CD4-positive, alpha-beta T cell (primary cell): ENCODE data around the gene SNRPE. TPM values are rescaled to one million over a fixed set of nuclear protein-coding genes. Genes with fewer than 3 reads are reported as not detected.

Source experiments
- ATAC-seq: fragments of 200-7000 bp; cut with Tn5 transposase; one replicate; pipeline ENCODE4 v1.10.0; 2022; ENCODE audit warnings: mild to moderate bottlenecking; ENCODE audit not compliant: poor library complexity
- CTCF ChIA-PET: fragments of 350-600 bp; sonication (Branson Sonifier 250); formaldehyde crosslinking; loops from one replicate; lab custom pipeline; 2021; ENCODE audit warnings: antibody characterized with exemption, inconsistent platforms; lab: Charles Lee
- POLR2A ChIA-PET: fragments of 350-600 bp; sonication (Branson Sonifier 250); formaldehyde crosslinking; loops from one replicate; lab custom pipeline; 2021; ENCODE audit warnings: antibody characterized with exemption, inconsistent platforms; lab: Charles Lee
- DNase-seq, 14 experiments: peaks; one replicate each; pipeline ENCODE4 v3.0.0-alpha.2; 2013 to 2020; ENCODE audit warnings: mixed read lengths in 2 of 14
- H3K27ac ChIP-seq, 2 donors: one replicate each; pipeline versions ENCODE4 v1.5.1 to v1.7.0; 2013; ENCODE audit warnings: low read length in 2 of 2, low read depth in 1 of 2, mild to moderate bottlenecking in 1 of 2
- H3K27me3 ChIP-seq, 2 experiments: 1 replicate in 1 of 2; 2 replicates in 1 of 2; pipeline versions ENCODE4 v1.6.1 to v1.7.0; 2013; ENCODE audit warnings: low read length in 2 of 2, control low read depth in 1 of 2, mild to moderate bottlenecking in 1 of 2, moderate library complexity in 1 of 2; ENCODE audit not compliant: insufficient read depth in 2 of 2, control insufficient read depth in 1 of 2
- H3K36me3 ChIP-seq: one replicate; pipeline ENCODE4 v1.6.1; 2013; ENCODE audit warnings: low read length, control low read depth; ENCODE audit not compliant: insufficient read depth
- H3K4me1 ChIP-seq: one replicate; pipeline ENCODE4 v1.6.1; 2013; ENCODE audit warnings: low read length, control low read depth; ENCODE audit not compliant: insufficient read depth
- H3K4me3 ChIP-seq: one replicate; pipeline ENCODE4 v1.5.1; 2013; ENCODE audit warnings: mild to moderate bottlenecking, low read length, moderate library complexity
- H3K9me3 ChIP-seq, 2 experiments: 1 replicate in 1 of 2; 2 replicates in 1 of 2; pipeline versions ENCODE4 v1.6.1 to v1.7.0; 2013; ENCODE audit warnings: low read length in 2 of 2, mild to moderate bottlenecking in 2 of 2, control low read depth in 1 of 2, moderate library complexity in 1 of 2; ENCODE audit not compliant: control insufficient read depth in 1 of 2, insufficient read depth in 1 of 2
- H3K27ac Mint-ChIP-seq: one replicate; pipeline ENCODE4 v1.8.0; 2020; ENCODE audit warnings: mixed read lengths
- H3K27me3 Mint-ChIP-seq: one replicate; pipeline ENCODE4 v1.8.0; 2021; ENCODE audit warnings: mixed read lengths
- H3K36me3 Mint-ChIP-seq: one replicate; pipeline ENCODE4 v1.8.0; 2021; ENCODE audit warnings: low read depth, mixed read lengths
- H3K4me1 Mint-ChIP-seq: one replicate; pipeline ENCODE4 v1.8.0; 2021; ENCODE audit warnings: low read depth, mixed read lengths
- H3K4me3 Mint-ChIP-seq: one replicate; pipeline ENCODE4 v1.8.0; 2020; ENCODE audit warnings: mild to moderate bottlenecking, mixed read lengths
- H3K9me3 Mint-ChIP-seq: one replicate; pipeline ENCODE4 v1.8.0; 2020; ENCODE audit warnings: mixed read lengths
- intact Hi-C, 2 experiments: fragments of 100-400 bp; cut with DNase I in 1 of 2; cut with micrococcal nuclease in 1 of 2; formaldehyde crosslinking; loops; one replicate each; pipeline versions ENCODE4 v1.15.1 to v1.9.0; 2023 to 2025; cut with DNase I, micrococcal nuclease
- total RNA-seq, 174 experiments: library from RNA in 2 of 174; stranded (reverse) in 2 of 174; gene quantifications; one replicate each; pipeline ENCODE4 v1.2.3 and lab custom pipeline; 2021 to 2026
- TF ChIP-seq, protein P1 (sequence below): fragments of 200-600 bp; IDR thresholded peaks from one replicate; pipeline ENCODE4 v1.8.0; 2022; ENCODE audit warnings: antibody characterized with exemption, mild to moderate bottlenecking

SNRPE gene
- total RNA-seq, 2 experiments from 2014 or later = 63.0 to 65.9 TPM

- H3K27me3 Mint-ChIP-seq = no peaks in the 10 kb centered on the region
- ChIA-PET POLR2A (no interaction called here), CTCF (no interaction called here)
- H3K36me3 Mint-ChIP-seq = no peaks in the 10 kb centered on the region
- TF ChIP-seq, protein P1, sequence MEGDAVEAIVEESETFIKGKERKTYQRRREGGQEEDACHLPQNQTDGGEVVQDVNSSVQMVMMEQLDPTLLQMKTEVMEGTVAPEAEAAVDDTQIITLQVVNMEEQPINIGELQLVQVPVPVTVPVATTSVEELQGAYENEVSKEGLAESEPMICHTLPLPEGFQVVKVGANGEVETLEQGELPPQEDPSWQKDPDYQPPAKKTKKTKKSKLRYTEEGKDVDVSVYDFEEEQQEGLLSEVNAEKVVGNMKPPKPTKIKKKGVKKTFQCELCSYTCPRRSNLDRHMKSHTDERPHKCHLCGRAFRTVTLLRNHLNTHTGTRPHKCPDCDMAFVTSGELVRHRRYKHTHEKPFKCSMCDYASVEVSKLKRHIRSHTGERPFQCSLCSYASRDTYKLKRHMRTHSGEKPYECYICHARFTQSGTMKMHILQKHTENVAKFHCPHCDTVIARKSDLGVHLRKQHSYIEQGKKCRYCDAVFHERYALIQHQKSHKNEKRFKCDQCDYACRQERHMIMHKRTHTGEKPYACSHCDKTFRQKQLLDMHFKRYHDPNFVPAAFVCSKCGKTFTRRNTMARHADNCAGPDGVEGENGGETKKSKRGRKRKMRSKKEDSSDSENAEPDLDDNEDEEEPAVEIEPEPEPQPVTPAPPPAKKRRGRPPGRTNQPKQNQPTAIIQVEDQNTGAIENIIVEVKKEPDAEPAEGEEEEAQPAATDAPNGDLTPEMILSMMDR = no peak
- no peak overlapping the region for H3K4me3 Mint-ChIP-seq
- H3K27ac Mint-ChIP-seq = no peak overlapping the region
- Histone ChIP-seq H3K36me3 (no peaks in the 10 kb centered on the region), H3K27me3 (peaks cover 0 to 2% of the 10 kb centered on the region in 2 experiments), H3K9me3 (no peaks in the 10 kb centered on the region), H3K27ac (no peak overlapping the region), H3K4me1 (no peaks in the 10 kb centered on the region), H3K4me3 (no peak overlapping the region)
- ATAC-seq (no peak), DNase-seq (no peak)
- H3K9me3 Mint-ChIP-seq = no peaks in the 10 kb centered on the region
- intact Hi-C loops = no loop called here
- H3K4me1 Mint-ChIP-seq = no peaks in the 10 kb centered on the region
These were observed 46.5 kb downstream of the SNRPE start for GRCh38 chr1:203907901-203908300.

GRCh38 chr1:203911806-203912205 is 50.4 kb downstream of the SNRPE start:
- Histone ChIP-seq H3K36me3 (no peaks in the 10 kb centered on the region), H3K9me3 (no peaks in the 10 kb centered on the region), H3K27me3 (peaks cover 0 to 2% of the 10 kb centered on the region in 2 experiments), H3K4me3 (no peak overlapping the region), H3K27ac (no peak overlapping the region), H3K4me1 (no peaks in the 10 kb centered on the region)
- ATAC-seq = no peak
- intact Hi-C loops = no loop called here
- no peak overlapping the region for H3K27ac Mint-ChIP-seq
- no peaks in the 10 kb centered on the region for H3K27me3 Mint-ChIP-seq
- no peak overlapping the region for H3K4me3 Mint-ChIP-seq
- no peak for DNase-seq
- CTCF ChIA-PET = no interaction called here
- no peaks in the 10 kb centered on the region for H3K4me1 Mint-ChIP-seq
- no peaks in the 10 kb centered on the region for H3K36me3 Mint-ChIP-seq
- no peaks in the 10 kb centered on the region for H3K9me3 Mint-ChIP-seq
- TF ChIP-seq, protein P1 = no peak
- POLR2A ChIA-PET = no interaction called here

DNA sequence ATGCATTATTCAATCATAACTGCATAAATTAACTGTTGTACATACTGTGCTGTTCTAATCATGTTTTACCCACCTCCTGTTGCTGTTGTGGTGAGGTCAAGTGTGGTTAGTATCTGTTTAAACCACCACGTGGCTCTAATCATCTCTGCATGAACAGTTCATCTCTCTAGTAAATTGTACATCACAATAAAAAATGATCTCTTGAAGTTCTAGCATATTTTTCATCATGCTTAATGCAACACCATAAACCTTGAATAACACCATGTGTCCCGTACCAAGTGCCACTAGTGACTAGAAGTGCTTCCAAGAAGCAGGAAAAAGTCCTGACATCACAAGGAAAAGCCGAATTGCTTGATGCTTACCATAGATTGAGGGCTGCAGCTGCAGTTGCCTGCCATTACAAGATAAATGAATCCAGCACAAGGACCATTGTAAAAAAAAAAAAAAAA is 51.7 kb downstream of the SNRPE start:
- DNase-seq (no peak), ATAC-seq (no peak)
- no peak overlapping the region for H3K27ac Mint-ChIP-seq
- TF ChIP-seq, protein P1 = no peak
- ChIA-PET POLR2A (no interaction called here), CTCF (no interaction called here)
- no peaks in the 10 kb centered on the region for H3K36me3 Mint-ChIP-seq
- Histone ChIP-seq H3K36me3 (no peaks in the 10 kb centered on the region), H3K4me3 (no peak overlapping the region), H3K27me3 (peaks cover 0 to 2% of the 10 kb centered on the region in 2 experiments), H3K27ac (no peak overlapping the region), H3K9me3 (no peaks in the 10 kb centered on the region), H3K4me1 (no peaks in the 10 kb centered on the region)
- intact Hi-C loops = no loop called here
- H3K27me3 Mint-ChIP-seq = no peaks in the 10 kb centered on the region
- no peaks in the 10 kb centered on the region for H3K4me1 Mint-ChIP-seq
- H3K4me3 Mint-ChIP-seq = no peak overlapping the region
- H3K9me3 Mint-ChIP-seq = no peaks in the 10 kb centered on the region
